ENCODE results near the gene TCF4. TPM values are rescaled to one million over a fixed set of nuclear protein-coding genes. Genes with fewer than 3 reads are reported as not detected.

The TCF4 gene
- total RNA-seq, 1 experiment from 2014 or later: 104 TPM

GRCh38 chr18:55375930-55376329, 212.1 kb downstream of the TCF4 start:
- ATAC-seq (no peak), DNase-seq (ENCODE audit: low spot score) (no peak)
- Mint-ChIP-seq H3K4me1 (peaks cover 7% of the 10 kb centered on the region), H3K36me3 (peaks cover 30% of the 10 kb centered on the region), H3K27me3 (ENCODE audit: low read depth) (no peaks in the 10 kb centered on the region), H3K4me3 (no peak overlapping the region), H3K9me3 (peaks cover 30% of the 10 kb centered on the region), H3K27ac (no peak overlapping the region)
- ChIA-PET POLR2A (no interaction called here), CTCF (interaction anchor here (1.2 kb wide), 1 partner anchor 9 kb away, joined by 4 read pairs; no protein-coding TSS in a partner anchor)
- TF ChIP-seq ZMAT4 (CRISPR knock-in tag; IDR thresholded peaks at IDR 0.05) (no peak), IRF2 (CRISPR knock-in tag; IDR thresholded peaks at IDR 0.05; ENCODE audit: borderline replicate concordance, low read depth) (no peak), GRHL2 (CRISPR knock-in tag; IDR thresholded peaks at IDR 0.05; ENCODE audit: insufficient replicate concordance, severe bottlenecking) (no peak), ATF3 (CRISPR knock-in tag; conservative IDR thresholded peaks at IDR 0.05) (no peak), ZNF263 (CRISPR knock-in tag; IDR thresholded peaks at IDR 0.05; ENCODE audit: low read depth) (no peak), NR3C1 (CRISPR knock-in tag; conservative IDR thresholded peaks at IDR 0.05; ENCODE audit: low read depth) (no peak), ZNF416 (CRISPR knock-in tag; IDR thresholded peaks at IDR 0.05) (no peak), NFYB (CRISPR knock-in tag; conservative IDR thresholded peaks at IDR 0.05; ENCODE audit: low read depth) (no peak), GABPB1 (CRISPR knock-in tag; IDR thresholded peaks at IDR 0.05) (no peak), AFF4 (CRISPR knock-in tag; IDR thresholded peaks at IDR 0.05; ENCODE audit: borderline replicate concordance) (no peak), ZNF138 (CRISPR knock-in tag; conservative IDR thresholded peaks at IDR 0.05) (no peak), ATF1 (CRISPR knock-in tag; IDR thresholded peaks at IDR 0.05) (no peak), FOXJ3 (CRISPR knock-in tag; IDR thresholded peaks at IDR 0.05; ENCODE audit: borderline replicate concordance) (no peak), PRRX2 (CRISPR knock-in tag; IDR thresholded peaks at IDR 0.05) (no peak), KAT7 (CRISPR knock-in tag; IDR thresholded peaks at IDR 0.05; ENCODE audit: borderline replicate concordance) (no peak), JUN (CRISPR knock-in tag; IDR thresholded peaks at IDR 0.05) (no peak), EMX1 (CRISPR knock-in tag; IDR thresholded peaks at IDR 0.05) (no peak), ATF6 (CRISPR knock-in tag; IDR thresholded peaks at IDR 0.05) (no peak), TEAD4 (CRISPR knock-in tag; IDR thresholded peaks at IDR 0.05) (no peak)

- DNase-seq (ENCODE audit: low spot score) (no peak), ATAC-seq (no peak)
- Mint-ChIP-seq H3K4me1 (peaks cover 3% of the 10 kb centered on the region), H3K27me3 (ENCODE audit: low read depth) (no peaks in the 10 kb centered on the region), H3K36me3 (peaks cover 27% of the 10 kb centered on the region), H3K4me3 (no peak overlapping the region), H3K27ac (no peak overlapping the region), H3K9me3 (peaks cover 27% of the 10 kb centered on the region)
- ChIA-PET CTCF (interaction anchor here (0.6 to 3.8 kb wide), 2 partner anchors 10 to 284 kb away, joined by 5 to 24 read pairs; no protein-coding TSS in a partner anchor), POLR2A (interaction anchor here (0.6 kb wide), 1 partner anchor 16 kb away, joined by 5 read pairs; no protein-coding TSS in a partner anchor)
- no peak for TF ChIP-seq NFE2L1 (CRISPR knock-in tag; IDR thresholded peaks at IDR 0.05)
- TF ChIP-seq FOXP4 (CRISPR knock-in tag; IDR thresholded peaks at IDR 0.05): no peak
- TF ChIP-seq E2F1 (CRISPR knock-in tag; IDR thresholded peaks at IDR 0.05): no peak
- TF ChIP-seq FOXP1 (CRISPR knock-in tag; IDR thresholded peaks at IDR 0.05; ENCODE audit: borderline replicate concordance): no peak
- no peak for TF ChIP-seq NR3C1 (CRISPR knock-in tag; conservative IDR thresholded peaks at IDR 0.05; ENCODE audit: low read depth)
- TF ChIP-seq CBFB (CRISPR knock-in tag; IDR thresholded peaks at IDR 0.05; ENCODE audit: low read depth): no peak
- no peak for TF ChIP-seq CREM (CRISPR knock-in tag; IDR thresholded peaks at IDR 0.05)
- TF ChIP-seq MYBL2 (CRISPR knock-in tag; IDR thresholded peaks at IDR 0.05): no peak
- no peak for TF ChIP-seq NR1H2 (CRISPR knock-in tag; IDR thresholded peaks at IDR 0.05)
- TF ChIP-seq JUN (CRISPR knock-in tag; IDR thresholded peaks at IDR 0.05): no peak
- TF ChIP-seq ELF4 (CRISPR knock-in tag; IDR thresholded peaks at IDR 0.05; ENCODE audit: low read depth): no peak
Observed at GRCh38 chr18:55374741-55375140, 213.3 kb downstream of the TCF4 start.

Measured in WTC11 (cell line).